ENCODE data around the gene ABCD4.
A peak's percentile ranks its signal among the peaks of the same experiment; 100 is the strongest.

ABCD4 gene

DNA sequence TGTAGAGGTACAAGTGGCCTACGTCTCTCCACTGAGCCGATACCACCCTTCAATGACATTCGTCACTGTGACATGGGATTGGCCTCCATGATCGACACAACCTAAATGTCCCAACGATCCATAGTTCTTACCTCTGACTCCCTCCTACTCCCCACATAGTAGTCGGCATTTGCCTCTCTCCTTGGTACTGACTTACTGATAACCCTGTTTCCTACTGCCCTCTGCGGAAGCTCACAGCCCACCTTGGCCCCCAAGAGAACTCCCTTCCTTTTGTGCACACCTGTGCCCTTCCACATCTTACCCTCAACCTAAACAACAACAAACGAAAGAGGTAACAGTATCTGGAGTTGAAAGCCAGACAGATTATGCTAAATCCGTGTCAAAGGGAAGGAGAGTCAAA is 39.6 kb downstream of the ABCD4 start:
- CTCF ChIA-PET = interaction anchor here (1.4 kb wide), 1 partner anchor 11 kb away, joined by 3 read pairs; no protein-coding TSS in a partner anchor
- POLR2A ChIA-PET = no interaction called here

DNA sequence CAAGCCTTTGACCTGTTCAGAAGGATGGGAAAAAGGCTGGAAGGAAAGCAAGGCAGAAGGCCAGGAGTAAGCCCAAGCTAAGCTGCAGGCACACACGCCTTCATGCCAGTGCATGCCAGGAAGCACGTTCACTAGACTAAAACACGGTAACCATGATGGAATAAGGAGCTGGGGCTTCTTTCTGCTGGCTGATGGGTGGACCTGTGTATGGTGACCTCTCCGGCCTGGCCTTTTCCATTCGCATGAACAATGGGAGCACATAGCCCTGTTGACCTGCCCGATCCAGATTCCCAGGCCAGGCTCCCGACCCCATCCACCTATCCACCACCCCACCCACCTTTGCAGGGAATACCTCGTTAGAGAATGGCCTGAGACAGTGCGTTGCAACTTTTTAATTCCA is 40.7 kb downstream of the ABCD4 start:
- Histone ChIP-seq H3K9me3 (ENCODE audit: control insufficient read depth, insufficient read depth, low read depth, low read length) (no peaks in the 10 kb centered on the region), H3K4me3 (ENCODE audit: low read depth, low read length) (no peak overlapping the region), H3K36me3 (ENCODE audit: control insufficient read depth in 2 of 2, insufficient read depth in 1 of 2, low read length in 2 of 2) (no peaks in the 10 kb centered on the region), H3K27ac (ENCODE audit: extremely low read depth, low read depth, low read length) (no peak overlapping the region), H3K4me1 (ENCODE audit: control insufficient read depth, insufficient read depth, low read length) (no peaks in the 10 kb centered on the region; the same call in 1 of the 2 replicates)
- POLR2A ChIA-PET = no interaction called here
- CTCF ChIA-PET = no interaction called here
- no peak for TF ChIP-seq MYNN (tag by site-specific recombination; IDR thresholded peaks at IDR 0.05; ENCODE audit: borderline replicate concordance)
- no peak for TF ChIP-seq ZNF140 (tag by site-specific recombination; IDR thresholded peaks at IDR 0.05)
- no peak for TF ChIP-seq ZNF558 (tag by site-specific recombination; IDR thresholded peaks at IDR 0.05)
- no peak for TF ChIP-seq ZNF514 (tag by site-specific recombination; IDR thresholded peaks at IDR 0.05)
- no peak for TF ChIP-seq ZNF37A (tag by site-specific recombination; IDR thresholded peaks at IDR 0.05)
- TF ChIP-seq ZNF624 (tag by site-specific recombination; IDR thresholded peaks at IDR 0.05) = no peak
- no peak for TF ChIP-seq ZNF510 (tag by site-specific recombination; IDR thresholded peaks at IDR 0.05; ENCODE audit: insufficient replicate concordance)
- TF ChIP-seq BCL11B (tag by site-specific recombination; IDR thresholded peaks at IDR 0.05; ENCODE audit: low read depth) = no peak
- no peak for TF ChIP-seq ZEB2 (tag by site-specific recombination; IDR thresholded peaks at IDR 0.05)
- TF ChIP-seq GLI4 (tag by site-specific recombination; IDR thresholded peaks at IDR 0.05) = no peak
- TF ChIP-seq, protein P1, sequence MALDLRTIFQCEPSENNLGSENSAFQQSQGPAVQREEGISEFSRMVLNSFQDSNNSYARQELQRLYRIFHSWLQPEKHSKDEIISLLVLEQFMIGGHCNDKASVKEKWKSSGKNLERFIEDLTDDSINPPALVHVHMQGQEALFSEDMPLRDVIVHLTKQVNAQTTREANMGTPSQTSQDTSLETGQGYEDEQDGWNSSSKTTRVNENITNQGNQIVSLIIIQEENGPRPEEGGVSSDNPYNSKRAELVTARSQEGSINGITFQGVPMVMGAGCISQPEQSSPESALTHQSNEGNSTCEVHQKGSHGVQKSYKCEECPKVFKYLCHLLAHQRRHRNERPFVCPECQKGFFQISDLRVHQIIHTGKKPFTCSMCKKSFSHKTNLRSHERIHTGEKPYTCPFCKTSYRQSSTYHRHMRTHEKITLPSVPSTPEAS (tag by site-specific recombination; IDR thresholded peaks at IDR 0.05) = no peak

More for the DNA sequence above, 39.6 kb downstream of the ABCD4 start:
- no peaks in the 10 kb centered on the region for H3K9me3 ChIP-seq (ENCODE audit: control insufficient read depth, insufficient read depth, low read depth, low read length)
- no peaks in the 10 kb centered on the region for H3K4me1 ChIP-seq (ENCODE audit: control insufficient read depth, insufficient read depth, low read length)
- TF ChIP-seq, protein P2, sequence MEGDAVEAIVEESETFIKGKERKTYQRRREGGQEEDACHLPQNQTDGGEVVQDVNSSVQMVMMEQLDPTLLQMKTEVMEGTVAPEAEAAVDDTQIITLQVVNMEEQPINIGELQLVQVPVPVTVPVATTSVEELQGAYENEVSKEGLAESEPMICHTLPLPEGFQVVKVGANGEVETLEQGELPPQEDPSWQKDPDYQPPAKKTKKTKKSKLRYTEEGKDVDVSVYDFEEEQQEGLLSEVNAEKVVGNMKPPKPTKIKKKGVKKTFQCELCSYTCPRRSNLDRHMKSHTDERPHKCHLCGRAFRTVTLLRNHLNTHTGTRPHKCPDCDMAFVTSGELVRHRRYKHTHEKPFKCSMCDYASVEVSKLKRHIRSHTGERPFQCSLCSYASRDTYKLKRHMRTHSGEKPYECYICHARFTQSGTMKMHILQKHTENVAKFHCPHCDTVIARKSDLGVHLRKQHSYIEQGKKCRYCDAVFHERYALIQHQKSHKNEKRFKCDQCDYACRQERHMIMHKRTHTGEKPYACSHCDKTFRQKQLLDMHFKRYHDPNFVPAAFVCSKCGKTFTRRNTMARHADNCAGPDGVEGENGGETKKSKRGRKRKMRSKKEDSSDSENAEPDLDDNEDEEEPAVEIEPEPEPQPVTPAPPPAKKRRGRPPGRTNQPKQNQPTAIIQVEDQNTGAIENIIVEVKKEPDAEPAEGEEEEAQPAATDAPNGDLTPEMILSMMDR (tag by site-specific recombination; IDR thresholded peaks at IDR 0.05) = no peak
- TF ChIP-seq, protein P3, sequence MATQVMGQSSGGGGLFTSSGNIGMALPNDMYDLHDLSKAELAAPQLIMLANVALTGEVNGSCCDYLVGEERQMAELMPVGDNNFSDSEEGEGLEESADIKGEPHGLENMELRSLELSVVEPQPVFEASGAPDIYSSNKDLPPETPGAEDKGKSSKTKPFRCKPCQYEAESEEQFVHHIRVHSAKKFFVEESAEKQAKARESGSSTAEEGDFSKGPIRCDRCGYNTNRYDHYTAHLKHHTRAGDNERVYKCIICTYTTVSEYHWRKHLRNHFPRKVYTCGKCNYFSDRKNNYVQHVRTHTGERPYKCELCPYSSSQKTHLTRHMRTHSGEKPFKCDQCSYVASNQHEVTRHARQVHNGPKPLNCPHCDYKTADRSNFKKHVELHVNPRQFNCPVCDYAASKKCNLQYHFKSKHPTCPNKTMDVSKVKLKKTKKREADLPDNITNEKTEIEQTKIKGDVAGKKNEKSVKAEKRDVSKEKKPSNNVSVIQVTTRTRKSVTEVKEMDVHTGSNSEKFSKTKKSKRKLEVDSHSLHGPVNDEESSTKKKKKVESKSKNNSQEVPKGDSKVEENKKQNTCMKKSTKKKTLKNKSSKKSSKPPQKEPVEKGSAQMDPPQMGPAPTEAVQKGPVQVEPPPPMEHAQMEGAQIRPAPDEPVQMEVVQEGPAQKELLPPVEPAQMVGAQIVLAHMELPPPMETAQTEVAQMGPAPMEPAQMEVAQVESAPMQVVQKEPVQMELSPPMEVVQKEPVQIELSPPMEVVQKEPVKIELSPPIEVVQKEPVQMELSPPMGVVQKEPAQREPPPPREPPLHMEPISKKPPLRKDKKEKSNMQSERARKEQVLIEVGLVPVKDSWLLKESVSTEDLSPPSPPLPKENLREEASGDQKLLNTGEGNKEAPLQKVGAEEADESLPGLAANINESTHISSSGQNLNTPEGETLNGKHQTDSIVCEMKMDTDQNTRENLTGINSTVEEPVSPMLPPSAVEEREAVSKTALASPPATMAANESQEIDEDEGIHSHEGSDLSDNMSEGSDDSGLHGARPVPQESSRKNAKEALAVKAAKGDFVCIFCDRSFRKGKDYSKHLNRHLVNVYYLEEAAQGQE (tag by site-specific recombination; IDR thresholded peaks at IDR 0.05) = peak; percentile 92
- no peaks in the 10 kb centered on the region for H3K36me3 ChIP-seq (ENCODE audit: control insufficient read depth in 2 of 2, insufficient read depth in 1 of 2, low read length in 2 of 2)
- no peak overlapping the region for H3K4me3 ChIP-seq (ENCODE audit: low read depth, low read length)
- no peak overlapping the region for H3K27ac ChIP-seq (ENCODE audit: extremely low read depth, low read depth, low read length)

DNA sequence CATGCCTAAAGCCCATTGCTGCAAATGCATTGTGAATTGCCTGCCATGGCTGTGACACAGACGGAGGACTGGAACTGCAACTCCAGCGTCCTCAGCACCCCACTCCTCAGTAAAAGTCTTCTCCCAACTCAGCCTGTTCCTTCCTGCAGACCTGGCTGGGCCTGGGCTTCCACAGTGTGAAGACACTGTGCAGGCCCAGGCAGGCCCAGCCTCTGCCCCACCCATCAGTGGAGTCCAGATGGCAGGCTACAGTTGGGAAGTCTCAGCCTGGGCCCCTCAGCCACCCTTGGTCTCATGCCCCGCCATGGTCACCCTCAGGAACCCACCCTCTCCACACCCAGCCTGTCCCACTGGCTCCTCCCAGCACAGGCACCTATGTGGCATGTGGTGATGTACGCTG is 41.4 kb downstream of the ABCD4 start:
- no peaks in the 10 kb centered on the region for H3K36me3 ChIP-seq (ENCODE audit: control insufficient read depth in 2 of 2, insufficient read depth in 1 of 2, low read length in 2 of 2)
- POLR2A ChIA-PET = no interaction called here
- H3K9me3 ChIP-seq (ENCODE audit: control insufficient read depth, insufficient read depth, low read depth, low read length) = no peaks in the 10 kb centered on the region
- no peaks in the 10 kb centered on the region; the same call in 1 of the 2 replicates for H3K4me1 ChIP-seq (ENCODE audit: control insufficient read depth, insufficient read depth, low read length)
- no peak overlapping the region for H3K27ac ChIP-seq (ENCODE audit: extremely low read depth, low read depth, low read length)
- CTCF ChIA-PET = interaction anchor here (0.9 kb wide), 1 partner anchor 10 kb away, joined by 3 read pairs; no protein-coding TSS in a partner anchor
- H3K4me3 ChIP-seq (ENCODE audit: low read depth, low read length) = no peak overlapping the region
- TF ChIP-seq KLF1 (tag by site-specific recombination; IDR thresholded peaks at IDR 0.05) (peak; percentile 70), IKZF3 (tag by site-specific recombination; IDR thresholded peaks at IDR 0.05) (no peak), ZEB2 (tag by site-specific recombination; IDR thresholded peaks at IDR 0.05) (no peak), ZNF37A (tag by site-specific recombination; IDR thresholded peaks at IDR 0.05) (no peak), ZNF791 (tag by site-specific recombination; IDR thresholded peaks at IDR 0.05) (no peak), ZNF707 (tag by site-specific recombination; IDR thresholded peaks at IDR 0.05) (peak; percentile 57; the same call in 1 of the 2 replicates), YY2 (tag by site-specific recombination; IDR thresholded peaks at IDR 0.05) (no peak)
- TF ChIP-seq, protein P4, sequence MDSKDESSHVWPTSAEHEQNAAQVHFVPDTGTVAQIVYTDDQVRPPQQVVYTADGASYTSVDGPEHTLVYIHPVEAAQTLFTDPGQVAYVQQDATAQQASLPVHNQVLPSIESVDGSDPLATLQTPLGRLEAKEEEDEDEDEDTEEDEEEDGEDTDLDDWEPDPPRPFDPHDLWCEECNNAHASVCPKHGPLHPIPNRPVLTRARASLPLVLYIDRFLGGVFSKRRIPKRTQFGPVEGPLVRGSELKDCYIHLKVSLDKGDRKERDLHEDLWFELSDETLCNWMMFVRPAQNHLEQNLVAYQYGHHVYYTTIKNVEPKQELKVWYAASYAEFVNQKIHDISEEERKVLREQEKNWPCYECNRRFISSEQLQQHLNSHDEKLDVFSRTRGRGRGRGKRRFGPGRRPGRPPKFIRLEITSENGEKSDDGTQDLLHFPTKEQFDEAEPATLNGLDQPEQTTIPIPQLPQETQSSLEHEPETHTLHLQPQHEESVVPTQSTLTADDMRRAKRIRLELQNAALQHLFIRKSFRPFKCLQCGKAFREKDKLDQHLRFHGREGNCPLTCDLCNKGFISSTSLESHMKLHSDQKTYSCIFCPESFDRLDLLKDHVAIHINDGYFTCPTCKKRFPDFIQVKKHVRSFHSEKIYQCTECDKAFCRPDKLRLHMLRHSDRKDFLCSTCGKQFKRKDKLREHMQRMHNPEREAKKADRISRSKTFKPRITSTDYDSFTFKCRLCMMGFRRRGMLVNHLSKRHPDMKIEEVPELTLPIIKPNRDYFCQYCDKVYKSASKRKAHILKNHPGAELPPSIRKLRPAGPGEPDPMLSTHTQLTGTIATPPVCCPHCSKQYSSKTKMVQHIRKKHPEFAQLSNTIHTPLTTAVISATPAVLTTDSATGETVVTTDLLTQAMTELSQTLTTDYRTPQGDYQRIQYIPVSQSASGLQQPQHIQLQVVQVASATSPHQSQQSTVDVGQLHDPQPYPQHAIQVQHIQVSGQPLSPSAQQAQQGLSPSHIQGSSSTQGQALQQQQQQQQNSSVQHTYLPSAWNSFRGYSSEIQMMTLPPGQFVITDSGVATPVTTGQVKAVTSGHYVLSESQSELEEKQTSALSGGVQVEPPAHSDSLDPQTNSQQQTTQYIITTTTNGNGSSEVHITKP (tag by site-specific recombination; IDR thresholded peaks at IDR 0.05) = no peak
- TF ChIP-seq, protein P5, sequence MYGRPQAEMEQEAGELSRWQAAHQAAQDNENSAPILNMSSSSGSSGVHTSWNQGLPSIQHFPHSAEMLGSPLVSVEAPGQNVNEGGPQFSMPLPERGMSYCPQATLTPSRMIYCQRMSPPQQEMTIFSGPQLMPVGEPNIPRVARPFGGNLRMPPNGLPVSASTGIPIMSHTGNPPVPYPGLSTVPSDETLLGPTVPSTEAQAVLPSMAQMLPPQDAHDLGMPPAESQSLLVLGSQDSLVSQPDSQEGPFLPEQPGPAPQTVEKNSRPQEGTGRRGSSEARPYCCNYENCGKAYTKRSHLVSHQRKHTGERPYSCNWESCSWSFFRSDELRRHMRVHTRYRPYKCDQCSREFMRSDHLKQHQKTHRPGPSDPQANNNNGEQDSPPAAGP (tag by site-specific recombination; IDR thresholded peaks at IDR 0.05) = 0 out of 2 replicates have a peak, but pooled peaks have one; percentile 20

Data from HEK293 (cell line).